ENCODE results near the gene WDR72.

WDR72 gene

DNA sequence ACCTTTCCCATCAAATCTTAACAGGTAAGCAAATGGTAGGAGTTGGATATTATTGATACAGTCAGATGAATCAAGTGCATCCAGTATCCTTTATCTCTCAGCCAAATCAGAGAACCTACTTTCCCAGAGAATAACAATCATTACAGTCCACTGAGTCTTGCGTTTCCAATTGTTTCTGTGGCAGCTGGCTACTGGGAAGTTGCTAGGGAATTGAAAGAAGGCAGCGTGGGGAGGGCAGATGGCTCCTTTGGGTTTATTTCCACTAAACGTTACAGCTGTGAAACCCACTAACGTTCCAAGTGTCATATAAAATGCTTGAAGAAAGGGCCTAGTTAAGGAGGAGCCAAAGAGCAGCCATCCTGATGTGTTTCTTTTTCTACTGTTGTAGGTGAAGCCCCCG, 78.4 kb downstream of the WDR72 start:
- H3K4me3 ChIP-seq (replicated peaks in 1 of 2; ENCODE audit: low read depth in 2 of 2, low read length in 2 of 2), result no peak overlapping the region
- DNase-seq (ENCODE audit: low read depth in 2 of 2), result no peak
- TF ChIP-seq, protein P1, sequence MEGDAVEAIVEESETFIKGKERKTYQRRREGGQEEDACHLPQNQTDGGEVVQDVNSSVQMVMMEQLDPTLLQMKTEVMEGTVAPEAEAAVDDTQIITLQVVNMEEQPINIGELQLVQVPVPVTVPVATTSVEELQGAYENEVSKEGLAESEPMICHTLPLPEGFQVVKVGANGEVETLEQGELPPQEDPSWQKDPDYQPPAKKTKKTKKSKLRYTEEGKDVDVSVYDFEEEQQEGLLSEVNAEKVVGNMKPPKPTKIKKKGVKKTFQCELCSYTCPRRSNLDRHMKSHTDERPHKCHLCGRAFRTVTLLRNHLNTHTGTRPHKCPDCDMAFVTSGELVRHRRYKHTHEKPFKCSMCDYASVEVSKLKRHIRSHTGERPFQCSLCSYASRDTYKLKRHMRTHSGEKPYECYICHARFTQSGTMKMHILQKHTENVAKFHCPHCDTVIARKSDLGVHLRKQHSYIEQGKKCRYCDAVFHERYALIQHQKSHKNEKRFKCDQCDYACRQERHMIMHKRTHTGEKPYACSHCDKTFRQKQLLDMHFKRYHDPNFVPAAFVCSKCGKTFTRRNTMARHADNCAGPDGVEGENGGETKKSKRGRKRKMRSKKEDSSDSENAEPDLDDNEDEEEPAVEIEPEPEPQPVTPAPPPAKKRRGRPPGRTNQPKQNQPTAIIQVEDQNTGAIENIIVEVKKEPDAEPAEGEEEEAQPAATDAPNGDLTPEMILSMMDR (IDR thresholded peaks at IDR 0.05; ENCODE audit: low read depth, low read length), result no peak

DNA sequence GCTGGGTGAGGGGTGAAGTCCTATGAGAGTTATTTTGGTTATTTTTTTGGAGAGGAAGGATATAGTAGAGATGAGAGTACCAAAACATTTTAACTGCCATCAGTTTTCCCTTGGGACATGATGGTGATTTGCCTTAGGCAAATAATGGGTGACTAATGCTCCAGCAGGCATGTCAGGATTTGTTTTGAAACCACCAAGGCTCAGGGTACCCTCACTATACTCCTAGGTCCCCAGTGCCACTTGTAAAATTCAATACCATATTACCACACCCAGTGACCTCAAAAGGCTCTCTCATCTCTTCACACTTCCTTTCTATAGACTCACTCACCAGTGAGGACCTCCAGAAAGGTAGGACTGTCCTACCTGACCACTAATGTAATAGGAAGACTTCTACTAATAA, 83.6 kb downstream of the WDR72 start:
- no peak for DNase-seq (ENCODE audit: low read depth in 2 of 2)
- TF ChIP-seq, protein P1 (IDR thresholded peaks at IDR 0.05; ENCODE audit: low read depth, low read length), result no peak
- H3K4me3 ChIP-seq (replicated peaks in 1 of 2; ENCODE audit: low read depth in 2 of 2, low read length in 2 of 2), result no peak overlapping the region

DNA sequence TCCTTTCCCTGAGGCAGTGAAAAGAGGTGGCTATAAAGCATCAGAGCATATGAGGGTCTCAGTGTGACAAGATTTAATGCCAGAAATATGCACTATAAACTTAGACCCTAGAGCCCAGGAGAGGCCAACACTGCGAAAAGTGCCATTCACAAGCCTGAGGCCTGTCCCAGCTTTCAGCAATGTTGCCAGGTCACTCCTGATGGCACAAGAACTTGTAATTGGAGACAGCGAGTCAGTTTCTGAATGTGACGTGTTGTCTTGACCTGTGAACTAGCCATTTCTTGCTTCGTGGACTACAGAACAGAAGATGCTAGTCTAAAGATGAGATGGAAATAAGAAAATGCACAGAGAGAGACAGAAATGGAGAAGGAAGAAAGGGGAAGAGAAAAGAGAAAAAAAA, 87.9 kb downstream of the WDR72 start:
- TF ChIP-seq, protein P1 (IDR thresholded peaks at IDR 0.05; ENCODE audit: low read depth, low read length), result no peak
- DNase-seq (ENCODE audit: low read depth in 2 of 2), result no peak
- H3K4me3 ChIP-seq (replicated peaks in 1 of 2; ENCODE audit: low read depth in 2 of 2, low read length in 2 of 2), result no peak overlapping the region

DNA sequence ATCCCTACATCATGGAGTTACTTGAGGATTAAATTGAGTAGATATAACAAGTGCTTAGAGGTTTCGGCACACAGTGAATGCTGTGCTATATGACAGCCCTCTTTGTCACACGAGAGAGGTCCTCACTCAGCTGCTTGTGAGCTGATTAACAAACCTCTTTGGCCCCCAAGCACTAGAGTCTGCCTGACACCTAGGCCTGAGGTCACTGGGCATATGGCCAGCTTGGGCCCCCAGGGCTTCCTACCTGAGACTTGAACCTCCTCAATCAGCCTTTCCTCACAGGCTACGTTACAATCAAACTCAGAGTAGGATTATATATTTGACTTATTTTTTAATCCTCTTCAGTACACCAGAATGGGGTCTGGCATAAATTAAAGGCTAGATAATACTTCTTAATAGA, 88.8 kb downstream of the WDR72 start:
- H3K4me3 ChIP-seq (replicated peaks in 1 of 2; ENCODE audit: low read depth in 2 of 2, low read length in 2 of 2), result no peak overlapping the region
- DNase-seq (ENCODE audit: low read depth in 2 of 2), result no peak
- TF ChIP-seq, protein P1 (IDR thresholded peaks at IDR 0.05; ENCODE audit: low read depth, low read length), result no peak

DNA sequence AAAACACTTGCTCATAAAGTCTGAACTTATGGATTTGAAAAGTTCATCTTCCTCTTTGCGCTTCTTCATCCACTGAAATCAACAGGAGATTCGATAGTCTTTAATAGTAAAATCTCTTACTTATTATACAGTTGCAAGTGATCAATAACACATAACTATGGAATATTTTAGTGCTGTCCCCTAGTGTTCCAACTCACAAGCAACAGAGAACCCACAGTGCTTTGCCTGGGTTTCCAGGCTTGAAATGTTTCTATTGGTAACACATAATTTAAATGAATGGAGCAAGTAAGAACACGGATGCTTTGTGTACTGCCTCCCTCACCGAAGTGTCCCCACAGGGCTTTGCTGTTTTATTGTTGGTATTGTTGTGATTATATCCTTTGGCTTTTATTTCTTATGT, 93.5 kb downstream of the WDR72 start:
- no peak overlapping the region for H3K4me3 ChIP-seq (replicated peaks in 1 of 2; ENCODE audit: low read depth in 2 of 2, low read length in 2 of 2)
- TF ChIP-seq, protein P1 (IDR thresholded peaks at IDR 0.05; ENCODE audit: low read depth, low read length), result no peak

DNA sequence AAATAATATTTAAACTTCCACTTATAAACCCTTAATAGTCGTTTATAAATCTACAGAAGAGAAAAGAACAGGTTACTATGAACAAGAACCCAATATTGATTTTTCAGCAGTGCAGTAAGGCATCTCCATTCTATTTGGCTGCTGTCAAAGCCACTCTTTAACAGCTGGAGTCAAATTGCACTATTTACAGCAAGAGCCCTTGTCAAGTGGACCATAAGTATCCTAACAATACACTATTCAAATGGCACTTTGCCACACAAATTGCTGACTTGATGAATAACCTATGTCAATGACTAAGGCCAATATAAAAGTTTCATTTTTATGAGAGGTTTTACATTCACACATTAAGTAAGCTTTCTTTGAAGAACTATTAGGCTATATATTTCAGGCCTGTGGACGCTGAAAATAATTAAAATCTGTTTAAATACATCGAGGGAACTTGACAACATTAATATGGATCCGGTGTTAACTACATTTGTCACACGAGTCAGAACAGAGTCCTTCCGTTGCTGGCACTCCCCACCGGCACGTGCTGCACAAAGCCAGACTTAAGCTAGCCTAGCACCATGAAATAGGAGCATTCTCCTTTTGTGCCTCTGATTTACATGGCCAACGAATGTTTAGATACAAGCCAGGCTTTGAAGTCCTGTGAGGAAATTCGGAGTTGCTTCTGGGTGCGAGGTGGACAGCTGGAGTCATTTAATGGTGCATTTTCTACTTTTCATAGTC, 100.5 kb downstream of the WDR72 start:
- TF ChIP-seq, protein P1 (IDR thresholded peaks at IDR 0.05; ENCODE audit: low read depth, low read length), result no peak
- DNase-seq (ENCODE audit: low read depth in 2 of 2), result no peak
- H3K4me3 ChIP-seq (replicated peaks in 1 of 2; ENCODE audit: low read depth in 2 of 2, low read length in 2 of 2), result no peak overlapping the region

More for the DNA sequence above, 93.5 kb downstream of the WDR72 start:
- DNase-seq (ENCODE audit: low read depth in 2 of 2), result no peak

DNA sequence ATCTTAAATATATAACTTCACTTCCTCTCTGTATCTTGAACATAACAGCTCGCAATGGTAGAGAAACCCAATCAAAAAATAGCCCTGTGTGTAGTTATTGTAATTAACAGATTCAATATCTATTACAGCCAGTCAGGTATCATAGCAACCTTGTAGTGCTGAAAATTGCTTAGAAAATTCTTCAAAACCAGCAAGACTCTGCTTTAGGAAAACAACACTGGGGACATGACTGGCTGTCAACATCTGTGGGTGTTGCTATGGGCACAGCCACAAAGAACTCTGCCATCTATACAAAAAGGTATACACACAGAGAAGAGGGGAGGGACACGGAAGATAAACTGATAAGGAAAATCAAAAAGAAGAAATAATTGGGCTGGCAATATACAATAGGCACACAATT, 101.2 kb downstream of the WDR72 start:
- TF ChIP-seq, protein P1 (IDR thresholded peaks at IDR 0.05; ENCODE audit: low read depth, low read length), result no peak
- no peak for DNase-seq (ENCODE audit: low read depth in 2 of 2)
- H3K4me3 ChIP-seq (replicated peaks in 1 of 2; ENCODE audit: low read depth in 2 of 2, low read length in 2 of 2), result no peak overlapping the region
